GM10266 (cell line): ENCODE results near the gene ABI1.

Experiments
- DNase-seq: peaks from one replicate; pipeline ENCODE4 v3.0.0; 2012; ENCODE audit errors: extremely low spot score
- CTCF ChIP-seq: IDR thresholded peaks from 2 replicates; pipeline ENCODE4 v1.5.1; 2012; ENCODE audit warnings: mild to moderate bottlenecking, low read depth; ENCODE audit not compliant: control insufficient read depth, insufficient read depth; ENCODE audit errors: missing control alignments

Gene ABI1

DNA sequence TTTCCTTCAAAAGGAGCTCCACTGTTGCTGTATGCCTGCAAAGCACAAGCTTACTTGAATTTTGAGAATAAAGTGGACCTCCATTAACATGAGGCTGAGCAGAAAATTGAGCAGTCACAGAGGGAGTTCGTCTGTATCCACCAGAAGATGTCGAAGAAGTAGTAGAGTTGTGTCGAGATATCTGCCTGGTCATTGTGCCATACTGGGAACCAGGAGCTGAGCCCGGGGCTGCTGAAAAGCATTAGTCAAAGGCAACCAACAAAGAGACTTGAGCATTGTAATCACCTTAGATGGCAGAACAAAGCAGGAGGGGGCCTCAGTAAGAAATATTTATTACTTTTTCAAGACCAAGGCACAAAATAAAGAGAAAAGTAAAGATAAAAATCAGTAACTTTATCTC lies 101.8 kb downstream of the ABI1 start:
- no peak for TF ChIP-seq CTCF
- no peak for DNase-seq

DNA sequence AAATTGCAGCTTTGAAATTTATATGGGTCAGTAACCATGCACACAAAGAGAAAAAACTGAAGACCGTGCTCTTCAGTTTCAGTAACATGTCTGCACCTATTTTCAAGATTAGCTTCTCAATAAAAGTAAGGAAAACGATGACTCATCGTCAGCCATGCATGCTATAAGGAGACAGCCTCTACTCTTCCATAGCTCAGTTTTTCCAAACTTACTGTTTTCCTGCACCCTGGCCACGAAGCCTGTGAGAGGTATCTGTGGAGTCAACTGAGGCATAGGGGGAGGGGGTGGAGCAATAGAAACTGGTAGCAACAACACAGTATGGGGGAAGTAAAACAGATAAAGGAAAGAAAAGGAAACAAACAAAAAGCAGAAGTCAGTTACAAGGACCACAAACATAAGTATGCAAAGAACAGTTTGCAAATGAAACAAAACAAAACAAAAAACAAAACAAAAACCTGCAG lies 105.3 kb downstream of the ABI1 start:
- no peak for TF ChIP-seq CTCF
- peak; percentile 35 for DNase-seq

- no peak for TF ChIP-seq CTCF
Observed at GRCh38 chr10:26746061-26746460, 114.7 kb downstream of the ABI1 start.

DNA sequence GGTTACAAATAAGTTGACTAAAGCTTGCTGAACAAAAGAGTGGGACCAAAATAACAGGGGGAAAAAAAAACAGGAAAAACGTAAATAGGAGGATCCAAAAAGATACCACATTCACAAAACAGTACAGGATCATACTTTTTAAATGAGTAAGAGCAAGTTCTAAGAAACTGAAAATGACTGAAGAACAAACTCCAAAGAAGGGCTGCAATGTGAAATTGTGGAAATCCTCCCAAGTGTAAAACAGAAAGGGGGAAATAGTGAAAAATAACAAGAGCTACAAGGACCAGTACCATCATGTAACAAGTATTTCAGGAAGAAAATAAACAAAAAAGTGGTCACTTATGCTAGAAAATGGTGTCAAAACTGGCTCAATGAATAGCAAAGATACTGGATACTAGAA lies 116.9 kb downstream of the ABI1 start:
- no peak for DNase-seq
- TF ChIP-seq CTCF, result no peak

More at GRCh38 chr10:26746061-26746460, 114.7 kb downstream of the ABI1 start:
- no peak for DNase-seq

DNA sequence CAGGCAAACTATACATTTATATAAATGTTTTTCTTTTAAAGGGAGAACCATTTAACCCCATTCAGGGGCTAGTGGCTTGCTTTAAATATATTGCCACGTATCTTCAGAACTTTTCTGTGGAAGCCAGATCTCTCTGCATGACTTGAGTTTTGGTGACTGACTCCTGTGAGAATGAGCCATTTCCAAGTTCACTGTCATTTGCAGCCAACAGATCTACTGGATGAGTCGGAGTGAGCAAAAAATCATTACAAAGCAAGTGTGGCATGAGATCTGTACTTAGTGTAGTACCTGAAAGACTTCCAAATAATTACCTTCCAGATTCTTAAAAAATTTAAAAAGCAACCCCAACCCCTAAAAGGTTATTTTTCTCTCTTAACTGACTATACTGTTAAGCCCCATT lies 117.7 kb downstream of the ABI1 start:
- DNase-seq, result no peak
- TF ChIP-seq CTCF, result no peak

- no peak for TF ChIP-seq CTCF
Observed at GRCh38 chr10:26741368-26741767, 119.4 kb downstream of the ABI1 start.

GRCh38 chr10:26739071-26739631 lies 121.6 kb downstream of the ABI1 start:
- no peak for DNase-seq
- no peak for TF ChIP-seq CTCF

More at GRCh38 chr10:26741368-26741767, 119.4 kb downstream of the ABI1 start:
- DNase-seq, result no peak
